HG03521 (cell line): ENCODE measurements around the gene NDUFB5.

Experiments used
- ATAC-seq: cut with Tn5 transposase; IDR thresholded peaks from one replicate; pipeline ENCODE4 v1.9.1; 2021; ENCODE audit warnings: mild to moderate bottlenecking, moderate library complexity; ENCODE audit not compliant: unreplicated experiment

The NDUFB5 gene

DNA sequence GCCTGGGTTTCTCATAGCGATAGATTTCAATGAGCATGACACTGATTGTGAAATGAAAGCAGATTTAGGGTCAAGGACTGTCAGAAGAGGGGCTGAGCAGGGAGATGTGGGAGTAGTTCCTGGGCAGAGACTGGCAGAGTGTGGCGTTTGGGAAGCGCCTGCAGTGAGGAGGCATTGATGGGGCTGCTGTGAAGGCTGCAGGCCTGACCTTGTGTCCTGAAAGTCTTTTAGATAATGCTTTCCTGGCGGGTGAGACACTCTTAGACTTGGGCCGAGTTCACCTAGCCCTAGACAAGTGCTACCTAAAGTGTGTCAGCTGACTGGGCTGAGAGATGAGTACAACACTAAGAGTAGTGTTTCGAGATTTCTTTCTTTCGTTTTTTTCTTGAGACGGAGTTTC, 68.9 kb downstream of the NDUFB5 start:
- ATAC-seq = no peak

DNA sequence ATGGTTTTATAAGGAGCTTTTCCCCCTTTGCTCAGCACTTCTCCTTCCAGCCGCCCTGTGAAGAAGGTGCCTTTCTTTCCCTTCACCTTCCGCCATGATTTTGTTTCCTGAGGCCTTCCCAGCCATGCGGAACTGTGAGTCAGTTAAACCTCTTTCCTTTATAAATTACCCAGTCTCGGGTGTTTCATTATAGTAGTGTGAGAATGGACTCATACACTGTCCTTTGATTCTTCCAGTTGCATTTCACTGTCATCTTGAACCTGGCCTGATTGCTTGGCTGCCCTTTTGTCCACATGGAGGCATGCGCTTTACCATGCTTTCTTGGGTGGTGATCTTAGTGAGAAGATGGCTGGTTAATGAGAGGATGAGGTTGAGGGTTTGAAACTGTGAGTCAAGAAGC, 71.5 kb downstream of the NDUFB5 start:
- ATAC-seq = no peak
